Heart left ventricle (tissue), 13 donors: ENCODE data around the gene ARHGEF12.

Source experiments
- POLR2A ChIP-seq, 2 donors: fragments of 450-650 bp; IDR thresholded peaks; one replicate each; pipeline ENCODE4 v1.6.1; 2017; ENCODE audit warnings: antibody characterized with exemption in 2 of 2, mild to moderate bottlenecking in 2 of 2, moderate library complexity in 2 of 2
- TF ChIP-seq, protein P1 (sequence below), 12 donors: fragments of 200-600 bp; sonication (generic) in 4 of 12; IDR thresholded peaks; one replicate each; pipeline versions ENCODE4 v1.5.0 to v1.8.0; 2018 to 2022; ENCODE audit warnings: antibody characterized with exemption in 12 of 12, mild to moderate bottlenecking in 5 of 12
- donor health status: ischemic (EF 13 %, LVEDD 7.1; RV severe dilation, severe dysfunction).
- donor health status: DM: no; HTN: yes; CAD: no.
- donor health status: DM: no; HTN: no; CAD: no.
- donor health status: ischemic (EF 25% LVEDD 6.9; RV normal size, moderate dysfunction).
- donor health status: ischemic (EF 25% LVEDD 5.7; RV mildly dilated, moderate dysfunction).
- donor health status: ischemic (EF 35%, LVEDD 5.7; RV mildly dilated, moderate dysfunction).
- donor health status: nonischemic (EF 11% LVEDD 7.7; RV severe dilation, severe dysfunction).
- donor health status: DM: yes; HTN: yes; CAD: no.
- donor health status: PGD.
- donor health status: ischemic (EF 29% LVEDD 5.4; RV normal size, mild dysfunction).
- donor health status: nonischemic (EF 23%, LVEDD 6.1; RV moderate dilation, normal function).

DNA sequence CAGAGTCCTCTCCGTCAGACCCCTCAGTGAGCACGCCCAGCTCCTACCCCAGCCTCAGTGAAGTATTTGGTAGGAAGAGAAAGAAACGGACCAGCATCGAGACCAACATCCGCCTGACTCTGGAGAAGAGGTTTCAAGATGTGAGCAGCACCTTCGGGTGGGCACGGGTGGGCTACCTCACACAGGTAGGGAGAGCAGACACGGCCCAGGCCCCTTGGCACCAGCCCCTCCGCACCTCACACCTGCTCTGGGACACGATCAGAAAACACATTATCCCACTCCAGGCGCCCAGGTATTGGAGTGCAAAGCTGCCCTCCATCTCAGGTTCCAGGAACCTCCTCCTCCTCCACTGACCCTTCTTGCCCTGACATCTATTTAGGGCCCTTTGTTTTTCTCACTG is 28.7 kb upstream of the ARHGEF12 start:
- no peak for TF ChIP-seq POLR2A (IDR thresholded peaks at IDR 0.05)
- TF ChIP-seq, protein P1, sequence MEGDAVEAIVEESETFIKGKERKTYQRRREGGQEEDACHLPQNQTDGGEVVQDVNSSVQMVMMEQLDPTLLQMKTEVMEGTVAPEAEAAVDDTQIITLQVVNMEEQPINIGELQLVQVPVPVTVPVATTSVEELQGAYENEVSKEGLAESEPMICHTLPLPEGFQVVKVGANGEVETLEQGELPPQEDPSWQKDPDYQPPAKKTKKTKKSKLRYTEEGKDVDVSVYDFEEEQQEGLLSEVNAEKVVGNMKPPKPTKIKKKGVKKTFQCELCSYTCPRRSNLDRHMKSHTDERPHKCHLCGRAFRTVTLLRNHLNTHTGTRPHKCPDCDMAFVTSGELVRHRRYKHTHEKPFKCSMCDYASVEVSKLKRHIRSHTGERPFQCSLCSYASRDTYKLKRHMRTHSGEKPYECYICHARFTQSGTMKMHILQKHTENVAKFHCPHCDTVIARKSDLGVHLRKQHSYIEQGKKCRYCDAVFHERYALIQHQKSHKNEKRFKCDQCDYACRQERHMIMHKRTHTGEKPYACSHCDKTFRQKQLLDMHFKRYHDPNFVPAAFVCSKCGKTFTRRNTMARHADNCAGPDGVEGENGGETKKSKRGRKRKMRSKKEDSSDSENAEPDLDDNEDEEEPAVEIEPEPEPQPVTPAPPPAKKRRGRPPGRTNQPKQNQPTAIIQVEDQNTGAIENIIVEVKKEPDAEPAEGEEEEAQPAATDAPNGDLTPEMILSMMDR (IDR thresholded peaks at IDR 0.05), result no peak
